Chondrocyte (in vitro differentiated cells): ENCODE results near the gene POP5. TPM values are rescaled to one million over a fixed set of nuclear protein-coding genes. Genes with fewer than 3 reads are reported as not detected.

Experiments used
- DNase-seq: peaks from one replicate; pipeline ENCODE4 v3.0.0; 2021; ENCODE audit warnings: mixed read lengths, low spot score
- H3K27ac Mint-ChIP-seq: one replicate; pipeline ENCODE4 v1.8.0; 2021; ENCODE audit warnings: mild to moderate bottlenecking, moderate library complexity, mixed read lengths; ENCODE audit not compliant: unreplicated experiment
- H3K27me3 Mint-ChIP-seq: 2 replicates; pipeline ENCODE4 v1.8.0; 2021; ENCODE audit warnings: low read depth, mixed read lengths
- H3K36me3 Mint-ChIP-seq: 2 replicates; pipeline ENCODE4 v1.8.0; 2021; ENCODE audit warnings: low read depth, mixed read lengths
- H3K4me1 Mint-ChIP-seq: 2 replicates; pipeline ENCODE4 v1.8.0; 2021; ENCODE audit warnings: low read depth, mild to moderate bottlenecking, mixed read lengths
- H3K4me3 Mint-ChIP-seq: one replicate; pipeline ENCODE4 v1.8.0; 2021; ENCODE audit warnings: mild to moderate bottlenecking, moderate library complexity, mixed read lengths; ENCODE audit not compliant: unreplicated experiment
- H3K9me3 Mint-ChIP-seq: 2 replicates; pipeline ENCODE4 v1.8.0; 2021; ENCODE audit warnings: low read depth, mixed read lengths
- total RNA-seq: library from RNA; stranded (reverse); gene quantifications from 3 replicates; pipeline ENCODE4 v1.2.1, GENCODE V29; 2021
- TF ChIP-seq, protein P1 (sequence below): fragments of 200-600 bp; sonication (generic); IDR thresholded peaks from 2 replicates; pipeline ENCODE4 v1.5.0; 2021; ENCODE audit warnings: antibody characterized with exemption, mild to moderate bottlenecking, moderate library complexity

Gene POP5
- total RNA-seq, 1 donor from 2014 or later = 27.8 TPM

DNA sequence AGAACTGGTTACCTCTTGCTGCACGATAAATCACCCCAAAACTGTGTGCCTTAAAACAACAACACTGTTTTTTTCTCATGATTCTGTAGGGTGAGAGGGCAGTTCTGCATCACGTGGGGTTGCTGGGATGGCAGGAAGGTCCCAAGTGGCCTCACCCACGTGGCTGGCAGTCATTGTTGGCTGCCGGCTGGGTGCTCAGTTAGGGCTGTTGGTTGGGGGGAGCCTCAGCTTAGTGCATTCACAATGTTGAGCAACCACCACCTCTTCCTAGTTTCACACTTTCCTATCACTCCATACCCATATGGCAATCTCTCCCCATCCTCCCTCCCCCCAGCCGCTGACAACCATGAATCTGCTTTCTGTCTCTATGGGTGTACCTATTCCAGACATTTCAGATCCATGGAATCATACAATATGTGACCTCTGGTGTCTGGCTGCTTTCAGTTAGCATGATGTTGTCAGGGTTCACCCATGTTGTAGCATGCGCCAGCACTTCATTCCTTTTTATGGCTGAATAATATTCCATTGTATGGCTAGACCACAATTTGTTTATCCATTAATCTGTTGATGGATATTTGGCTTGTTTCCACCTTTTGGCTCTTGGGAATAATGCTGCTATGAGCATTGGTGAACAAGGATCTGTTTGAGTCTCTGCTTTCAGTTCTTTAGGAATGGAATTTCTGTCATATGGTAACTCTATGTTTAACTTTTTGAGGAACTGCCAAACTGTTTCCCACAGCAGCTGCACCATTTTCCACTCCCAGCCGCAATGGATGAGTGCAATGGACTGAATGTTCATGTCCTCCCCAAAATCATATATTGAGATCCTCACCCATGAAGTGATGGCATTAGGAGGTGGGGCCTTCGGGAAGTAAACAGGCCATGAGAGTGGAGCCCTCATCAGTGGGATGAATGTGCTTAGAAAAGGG is 11.2 kb upstream of the POP5 start:
- TF ChIP-seq, protein P1, sequence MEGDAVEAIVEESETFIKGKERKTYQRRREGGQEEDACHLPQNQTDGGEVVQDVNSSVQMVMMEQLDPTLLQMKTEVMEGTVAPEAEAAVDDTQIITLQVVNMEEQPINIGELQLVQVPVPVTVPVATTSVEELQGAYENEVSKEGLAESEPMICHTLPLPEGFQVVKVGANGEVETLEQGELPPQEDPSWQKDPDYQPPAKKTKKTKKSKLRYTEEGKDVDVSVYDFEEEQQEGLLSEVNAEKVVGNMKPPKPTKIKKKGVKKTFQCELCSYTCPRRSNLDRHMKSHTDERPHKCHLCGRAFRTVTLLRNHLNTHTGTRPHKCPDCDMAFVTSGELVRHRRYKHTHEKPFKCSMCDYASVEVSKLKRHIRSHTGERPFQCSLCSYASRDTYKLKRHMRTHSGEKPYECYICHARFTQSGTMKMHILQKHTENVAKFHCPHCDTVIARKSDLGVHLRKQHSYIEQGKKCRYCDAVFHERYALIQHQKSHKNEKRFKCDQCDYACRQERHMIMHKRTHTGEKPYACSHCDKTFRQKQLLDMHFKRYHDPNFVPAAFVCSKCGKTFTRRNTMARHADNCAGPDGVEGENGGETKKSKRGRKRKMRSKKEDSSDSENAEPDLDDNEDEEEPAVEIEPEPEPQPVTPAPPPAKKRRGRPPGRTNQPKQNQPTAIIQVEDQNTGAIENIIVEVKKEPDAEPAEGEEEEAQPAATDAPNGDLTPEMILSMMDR = no peak
- Mint-ChIP-seq H3K36me3 (no peaks in the 10 kb centered on the region), H3K4me1 (no peaks in the 10 kb centered on the region), H3K27ac (no peak overlapping the region), H3K9me3 (no peaks in the 10 kb centered on the region), H3K4me3 (no peak overlapping the region), H3K27me3 (no peaks in the 10 kb centered on the region)
- no peak for DNase-seq

DNA sequence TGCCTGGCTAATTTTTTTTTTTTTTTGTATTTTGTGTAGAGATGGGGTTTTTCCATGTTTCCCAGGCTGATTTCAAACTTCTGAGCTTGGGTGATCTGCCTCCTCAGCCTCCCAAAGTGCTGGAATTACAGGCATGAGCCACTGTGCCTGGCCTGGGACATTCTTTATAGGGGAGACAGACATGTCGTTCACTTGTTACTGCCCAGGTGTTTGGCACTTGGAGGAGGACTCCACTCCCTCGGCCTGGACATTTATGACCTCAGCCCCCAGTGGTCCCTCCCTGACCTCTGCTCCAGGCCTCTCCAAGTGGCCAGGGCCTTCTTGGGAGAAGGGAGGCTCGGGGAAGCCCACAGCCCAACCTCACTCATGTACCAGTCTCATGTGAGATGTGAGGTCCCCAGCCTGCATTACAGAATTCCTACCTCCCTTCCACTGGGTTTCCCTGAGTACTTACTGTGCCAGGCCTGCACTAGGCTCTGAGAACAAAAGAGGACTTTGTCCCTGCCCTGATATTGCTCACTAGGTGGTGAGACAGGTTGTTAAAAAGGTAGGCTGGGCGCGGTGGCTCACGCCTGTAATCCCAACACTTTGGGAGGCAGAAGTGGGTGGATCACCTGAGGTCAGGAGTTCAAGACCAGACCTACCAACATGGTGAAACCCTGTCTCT is 9.7 kb upstream of the POP5 start:
- Mint-ChIP-seq H3K36me3 (no peaks in the 10 kb centered on the region), H3K9me3 (no peaks in the 10 kb centered on the region), H3K27me3 (no peaks in the 10 kb centered on the region), H3K4me1 (no peaks in the 10 kb centered on the region), H3K4me3 (no peak overlapping the region), H3K27ac (no peak overlapping the region)
- no peak for DNase-seq
- TF ChIP-seq, protein P1 = no peak

GRCh38 chr12:120588948-120589930 is 8.0 kb upstream of the POP5 start:
- Mint-ChIP-seq H3K27me3 (peaks cover under 1% of the 10 kb centered on the region), H3K9me3 (no peaks in the 10 kb centered on the region), H3K4me3 (no peak overlapping the region), H3K4me1 (peaks cover 1% of the 10 kb centered on the region), H3K36me3 (no peaks in the 10 kb centered on the region), H3K27ac (no peak overlapping the region)
- TF ChIP-seq, protein P1 = no peak
- DNase-seq = no peak

DNA sequence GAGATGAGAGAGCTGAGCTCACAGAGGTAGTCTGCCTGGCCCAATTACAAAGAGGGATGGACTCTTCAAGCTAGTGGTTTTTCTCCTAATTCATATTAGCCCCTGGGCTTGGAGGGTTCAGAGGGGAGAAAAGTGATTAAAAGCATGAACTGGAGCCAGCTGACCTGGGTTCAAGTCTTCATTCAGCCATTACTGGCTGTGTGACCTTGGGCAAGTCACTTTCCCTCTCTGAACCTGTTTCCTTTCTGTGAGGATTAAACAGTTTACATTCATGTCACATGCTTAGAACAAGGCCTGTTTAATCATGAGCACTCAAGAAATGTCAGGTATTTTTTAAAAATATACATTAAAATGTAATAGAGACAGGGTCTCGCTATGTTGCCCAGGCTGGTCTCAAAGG is 7.2 kb upstream of the POP5 start:
- Mint-ChIP-seq H3K4me3 (no peak overlapping the region), H3K9me3 (no peaks in the 10 kb centered on the region), H3K27ac (no peak overlapping the region), H3K36me3 (no peaks in the 10 kb centered on the region), H3K4me1 (peaks cover 7% of the 10 kb centered on the region), H3K27me3 (peaks cover 1% of the 10 kb centered on the region)
- TF ChIP-seq, protein P1 = no peak
- no peak for DNase-seq
